MG63 (cell line): ENCODE data around the gene TNFSF9. TPM values are rescaled to one million over a fixed set of nuclear protein-coding genes. Genes with fewer than 3 reads are reported as not detected.
A peak's percentile ranks its signal among the peaks of the same experiment; 100 is the strongest.
"Not testable (repeated sequence)": the region's sequence is repeated elsewhere in the genome, so short reads cannot be mapped to it uniquely, and the experiment has no call there.

Source experiments
- DNase-seq: peaks from one replicate; pipeline ENCODE4 v3.0.0-alpha.2; 2020
- H3K27me3 ChIP-seq: fragments of 250-450 bp; sonication (Bioruptor Pico); 2 replicates; pipeline ENCODE4 v1.5.1; 2020; ENCODE audit warnings: mild to moderate bottlenecking, moderate library complexity
- H3K36me3 ChIP-seq: fragments of 250-450 bp; sonication (Bioruptor Pico); 2 replicates; pipeline ENCODE4 v1.5.1; 2020; ENCODE audit warnings: mild to moderate bottlenecking, moderate library complexity
- H3K4me3 ChIP-seq: fragments of 250-450 bp; sonication (Bioruptor Pico); 2 replicates; pipeline ENCODE4 v1.5.1; 2020; ENCODE audit warnings: mild to moderate bottlenecking, moderate library complexity
- H3K9me3 ChIP-seq: fragments of 250-450 bp; sonication (Bioruptor Pico); 2 replicates; pipeline ENCODE4 v1.5.1; 2020; ENCODE audit warnings: mild to moderate bottlenecking, moderate library complexity
- total RNA-seq: library from RNA; depleted of rRNA; stranded (reverse); fragments of >200 nt; shearing (Covaris generic); gene quantifications from 2 replicates; pipeline ENCODE4 v1.2.3, GENCODE V29; 2014; ENCODE audit warnings: low replicate concordance

The TNFSF9 gene
- total RNA-seq, 1 experiment from 2014 or later = 4.5 TPM

DNA sequence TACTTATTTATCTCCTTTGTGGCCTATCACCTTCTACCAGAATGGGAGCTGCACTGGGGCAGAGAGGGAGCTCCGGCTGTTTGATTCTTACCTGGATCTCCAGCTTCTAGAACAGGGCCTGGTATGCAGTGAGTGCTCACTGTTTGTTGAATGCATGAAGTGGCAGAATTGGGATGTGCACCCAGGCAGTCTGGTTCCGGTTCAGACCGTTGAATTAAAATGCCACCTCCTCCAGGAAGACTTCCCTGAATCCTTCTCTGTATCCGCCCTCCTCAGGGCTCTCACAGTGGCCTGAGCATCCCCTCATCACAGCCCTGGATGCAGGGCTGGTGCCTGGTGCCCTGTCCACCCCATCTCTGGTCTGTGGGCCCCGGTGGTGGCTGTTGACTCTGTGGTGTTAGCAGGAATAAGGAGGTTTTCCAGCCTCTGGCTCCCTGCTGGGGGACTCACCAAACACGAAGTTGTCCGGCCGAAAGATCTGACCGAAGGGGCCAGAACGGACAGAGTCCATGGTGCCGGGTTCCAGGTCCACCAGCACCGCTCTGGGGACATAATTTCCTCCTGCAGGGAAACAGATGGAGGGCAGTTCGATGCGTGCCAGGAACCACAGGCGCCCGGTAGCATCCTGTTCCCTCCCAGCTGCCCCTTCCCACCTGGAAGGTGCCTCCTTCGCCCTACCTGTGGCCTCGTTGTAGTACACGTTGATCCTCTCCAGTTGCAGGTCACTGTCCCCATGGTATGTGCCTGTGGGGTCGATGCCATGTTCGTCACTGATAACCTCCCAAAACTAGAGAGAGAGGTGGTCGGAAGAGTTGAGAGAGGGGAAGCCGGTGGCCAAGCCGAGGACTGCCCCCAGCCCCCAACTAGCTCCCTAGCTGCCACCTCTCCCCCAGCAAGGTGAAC lies 29.7 kb upstream of the TNFSF9 start:
- H3K36me3 ChIP-seq = no peaks in the 10 kb centered on the region
- no peak for DNase-seq
- no peak overlapping the region for H3K4me3 ChIP-seq
- no peaks in the 10 kb centered on the region for H3K27me3 ChIP-seq
- H3K9me3 ChIP-seq = no peaks in the 10 kb centered on the region

DNA sequence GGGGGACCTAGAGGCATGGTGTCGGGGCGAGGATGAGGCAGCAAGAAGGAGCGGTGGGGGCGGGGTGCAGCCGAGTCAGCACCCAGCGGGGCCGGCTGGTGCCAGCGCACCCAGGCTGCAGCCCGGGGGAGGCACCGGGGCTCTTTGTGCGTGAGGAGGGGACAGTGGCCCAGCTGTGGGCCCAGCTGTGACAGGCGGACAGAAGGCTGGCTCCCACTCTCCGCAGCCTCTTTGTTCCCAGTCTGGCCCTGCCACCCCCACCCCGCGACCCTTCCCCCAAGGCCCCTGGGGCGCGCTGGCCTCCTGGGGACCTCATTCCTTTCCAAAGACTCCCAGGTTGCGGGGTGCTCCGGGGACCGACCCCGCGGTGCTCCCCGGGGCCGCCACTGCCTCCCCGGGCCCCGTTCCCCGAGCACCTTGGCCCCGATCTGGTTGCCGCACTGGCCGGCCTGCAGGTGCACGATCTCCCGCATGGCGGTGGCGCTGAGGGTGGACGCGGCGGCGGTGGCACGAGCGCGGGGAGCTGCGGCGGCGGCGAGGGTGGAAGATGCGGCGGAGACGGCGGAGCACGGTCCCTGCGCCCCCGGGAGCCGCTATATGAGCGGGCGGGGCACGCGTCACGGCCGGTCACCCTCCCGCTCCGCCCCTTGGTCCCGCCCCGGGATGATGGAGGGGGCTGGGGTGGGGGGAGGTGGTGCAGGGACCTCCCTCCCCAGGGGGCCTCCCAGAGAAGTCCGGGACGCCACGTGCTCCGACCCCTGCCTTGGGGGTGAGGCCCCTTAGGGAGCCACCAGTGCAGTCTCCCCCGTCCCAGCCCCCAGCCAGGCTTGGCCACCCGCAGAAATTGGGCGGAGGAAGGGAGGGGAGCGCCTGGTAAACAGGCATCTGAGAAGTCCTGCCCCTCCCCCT lies 28.8 kb upstream of the TNFSF9 start, which contains the start of gene TUBB4A:
Gene TUBB4A, minus strand, starts transcription at position 570 of the 909 bp plus-strand sequence. Its CDS starts 97 bp downstream, at position 473.
- Histone ChIP-seq H3K9me3 (no peaks in the 10 kb centered on the region), H3K27me3 (no peaks in the 10 kb centered on the region), H3K36me3 (no peaks in the 10 kb centered on the region), H3K4me3 (peak within 1 kb of the TSS; percentile 32; the same call in 1 of the 2 replicates)
- DNase-seq = peak; percentile 5

DNA sequence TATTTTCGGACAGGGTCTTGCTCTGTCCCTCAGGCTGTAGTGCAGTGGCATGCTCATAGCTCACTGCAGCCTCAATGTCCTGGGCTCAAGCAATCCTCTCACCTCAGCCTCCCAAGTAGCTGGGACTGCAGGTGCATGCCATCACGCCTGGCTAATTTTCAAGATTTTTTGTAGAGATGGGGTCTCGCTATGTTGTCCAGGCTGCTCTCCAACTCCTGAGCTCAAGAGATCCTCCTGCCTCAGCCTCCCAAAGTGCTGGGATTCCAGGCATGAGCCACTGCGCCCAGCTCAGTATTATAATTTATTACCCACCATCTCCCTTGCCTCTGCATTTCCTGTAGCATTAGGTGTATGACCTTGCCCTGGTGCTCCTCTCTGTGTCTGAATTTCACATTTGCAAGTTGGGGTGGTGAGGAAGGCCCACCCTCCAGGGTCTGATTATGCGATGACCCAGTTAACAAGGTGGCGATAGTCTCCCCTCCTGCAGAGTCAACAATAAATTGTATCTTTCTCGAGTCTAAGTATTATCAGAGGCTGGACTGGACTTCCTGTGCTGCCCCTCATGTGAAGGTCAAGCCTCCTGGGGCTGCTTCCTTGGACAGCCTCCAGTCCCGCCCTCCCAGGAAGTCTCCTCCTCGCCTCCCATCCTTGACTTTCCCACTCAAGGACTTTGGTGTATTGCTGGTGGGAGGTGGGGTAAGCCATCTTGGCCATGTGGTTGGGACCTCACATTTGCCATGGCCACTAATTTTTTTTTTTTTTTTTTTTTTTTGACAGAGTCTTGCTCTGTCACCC lies 27.2 kb upstream of the TNFSF9 start:
- no peak for DNase-seq
- Histone ChIP-seq H3K9me3 (no peaks in the 10 kb centered on the region), H3K4me3 (no peak overlapping the region), H3K36me3 (no peaks in the 10 kb centered on the region), H3K27me3 (no peaks in the 10 kb centered on the region)

DNA sequence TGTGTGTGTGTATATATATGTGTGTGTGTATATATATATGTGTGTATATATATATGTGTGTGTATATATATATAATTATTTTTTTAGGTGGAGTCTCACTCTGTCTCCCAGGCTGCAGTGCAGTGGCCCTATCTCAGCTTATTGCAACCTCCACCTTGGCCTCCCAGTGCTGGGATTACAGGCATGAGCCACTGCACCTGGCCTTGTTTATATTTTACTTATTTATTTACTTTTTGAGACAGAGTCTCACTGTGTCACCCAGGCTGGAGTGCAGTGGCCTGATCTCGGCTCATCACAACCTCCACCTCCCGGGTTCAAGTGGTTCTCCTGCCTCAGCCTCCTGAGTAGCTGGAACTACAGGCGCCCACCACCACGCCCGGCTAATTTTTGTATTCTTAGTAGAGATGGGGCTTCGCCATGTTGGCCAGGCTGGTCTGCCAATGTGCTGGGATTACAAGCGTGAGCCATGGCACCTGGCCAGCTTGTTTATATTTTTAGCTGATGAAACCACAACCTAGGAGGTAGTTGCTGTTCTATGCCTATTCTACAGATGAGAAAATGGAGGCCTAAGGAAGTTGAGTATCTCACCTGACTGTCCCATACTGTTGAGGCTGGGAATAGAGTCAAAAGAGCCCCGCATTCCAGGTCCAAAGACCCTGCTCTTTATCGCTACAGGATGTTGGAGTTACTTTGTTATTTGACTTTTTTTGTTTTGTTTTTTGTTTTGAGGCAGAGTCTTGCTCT lies 22.6 kb upstream of the TNFSF9 start:
- not testable (repeated sequence) for DNase-seq, H3K36me3 ChIP-seq, H3K27me3 ChIP-seq, H3K4me3 ChIP-seq, H3K9me3 ChIP-seq

DNA sequence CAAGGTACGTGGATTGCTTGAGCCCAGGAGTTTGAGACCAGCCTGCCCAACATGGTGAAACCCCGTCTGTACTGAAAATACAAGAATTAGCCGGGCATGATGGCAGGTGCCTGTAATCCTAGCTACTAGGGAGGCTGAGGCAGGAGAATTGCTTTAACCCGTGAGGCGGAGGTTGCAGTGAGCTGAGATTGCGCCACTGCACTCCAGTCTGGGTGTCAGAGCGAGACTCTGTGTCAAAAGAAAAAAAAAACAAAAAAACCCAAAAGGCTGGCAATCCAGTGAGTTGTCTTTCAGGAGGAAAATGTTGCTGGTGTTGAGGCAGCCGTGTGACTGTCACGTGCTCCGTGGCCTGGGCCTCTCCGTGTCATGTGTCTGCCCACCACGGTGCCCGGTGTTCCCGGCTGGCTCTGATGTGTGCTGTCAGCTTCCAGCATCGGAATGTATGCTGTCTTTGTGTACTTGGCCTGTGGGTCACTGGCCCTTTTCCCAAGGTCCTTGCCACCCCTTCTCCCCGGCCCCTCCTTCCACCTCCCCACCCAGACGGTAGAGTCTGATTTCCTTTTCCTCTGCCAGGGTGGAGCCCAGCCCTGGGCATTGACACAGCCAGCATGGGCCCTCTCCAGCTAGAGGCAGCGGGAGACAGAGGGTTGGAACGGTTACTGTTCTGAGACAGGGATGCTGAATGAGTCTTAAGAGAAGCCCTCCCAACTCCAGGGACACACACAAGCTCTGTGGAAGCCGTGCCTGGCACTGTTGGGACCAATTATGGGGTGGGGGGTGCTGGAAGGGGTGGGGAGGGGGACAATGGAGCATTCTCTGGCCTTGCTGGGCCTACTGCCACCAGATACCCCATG lies 21.5 kb upstream of the TNFSF9 start:
- Histone ChIP-seq H3K9me3 (no peaks in the 10 kb centered on the region), H3K27me3 (no peaks in the 10 kb centered on the region), H3K36me3 (no peaks in the 10 kb centered on the region), H3K4me3 (no peak overlapping the region)
- no peak for DNase-seq

DNA sequence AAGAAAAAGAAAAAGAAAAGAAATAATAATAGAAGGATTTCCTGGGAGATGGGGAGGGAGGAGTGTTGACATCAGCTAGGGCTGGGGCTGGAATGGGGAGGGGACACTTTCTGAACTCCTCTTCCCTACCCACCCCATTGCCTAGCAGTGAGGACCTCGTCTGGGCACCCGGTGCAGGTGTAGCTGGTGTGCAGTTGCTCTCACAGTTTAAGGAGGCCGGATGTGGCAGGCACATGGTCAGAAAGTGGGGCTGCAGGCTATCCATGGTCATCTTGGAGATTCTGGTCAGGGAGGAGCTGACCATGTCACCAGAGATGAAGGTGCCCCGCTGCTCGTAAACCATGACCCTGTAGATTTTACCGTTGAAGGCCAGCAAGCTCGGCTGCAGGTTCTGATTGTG lies 20.2 kb upstream of the TNFSF9 start:
- Histone ChIP-seq H3K4me3 (no peak overlapping the region), H3K9me3 (no peaks in the 10 kb centered on the region), H3K27me3 (no peaks in the 10 kb centered on the region), H3K36me3 (no peaks in the 10 kb centered on the region)
- no peak for DNase-seq

DNA sequence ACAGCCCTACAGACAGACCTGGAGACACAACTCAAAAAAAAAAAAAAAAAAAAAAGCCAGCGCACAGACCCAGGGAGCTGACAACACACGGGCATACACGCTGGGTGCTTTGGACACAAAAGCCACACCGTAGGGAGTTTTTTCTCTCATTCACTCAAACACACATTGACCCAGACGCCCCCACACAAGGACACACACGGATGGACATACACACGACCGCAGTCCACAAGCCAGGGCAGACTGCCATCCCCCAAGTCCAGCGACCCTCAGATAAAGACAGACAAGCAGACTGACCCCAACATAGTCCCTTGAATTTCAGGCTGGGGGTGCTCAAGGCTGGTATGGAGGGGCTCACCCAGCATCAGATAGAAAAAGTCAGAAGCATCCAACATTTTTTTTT lies 16.7 kb upstream of the TNFSF9 start:
- Histone ChIP-seq H3K4me3 (no peak overlapping the region), H3K27me3 (no peaks in the 10 kb centered on the region), H3K36me3 (no peaks in the 10 kb centered on the region), H3K9me3 (no peaks in the 10 kb centered on the region)
- DNase-seq = no peak

DNA sequence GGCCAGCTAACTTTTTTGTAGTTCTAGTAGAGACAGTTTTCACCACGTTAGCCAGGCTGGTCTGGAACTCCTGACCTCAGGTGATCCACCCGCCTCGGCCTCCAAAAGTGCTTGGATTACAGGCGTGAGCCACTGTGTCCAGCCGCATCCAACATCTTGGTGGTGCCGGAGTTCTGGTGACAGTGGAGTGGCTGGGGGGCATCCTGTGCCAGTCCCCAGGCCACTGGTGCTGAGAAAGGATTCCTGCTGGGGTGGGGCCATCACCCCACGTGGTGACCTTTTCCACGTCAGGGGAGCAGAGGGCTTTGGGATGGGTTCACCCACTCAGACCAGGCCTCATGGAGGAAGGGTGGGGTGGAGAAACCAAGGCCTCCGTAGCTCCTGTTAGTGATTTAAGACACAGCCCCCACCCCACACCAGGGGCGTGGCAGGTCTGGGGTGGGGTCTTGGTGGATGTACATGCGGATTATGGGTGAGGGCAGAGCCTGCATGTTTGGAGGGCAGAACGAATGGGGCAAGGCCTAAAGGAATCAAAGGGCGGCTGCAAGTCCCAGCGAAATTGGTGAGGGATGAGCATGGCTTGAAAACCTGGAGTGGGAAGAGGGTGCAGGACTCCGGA lies 15.8 kb upstream of the TNFSF9 start:
- DNase-seq = no peak
- Histone ChIP-seq H3K9me3 (no peaks in the 10 kb centered on the region), H3K36me3 (no peaks in the 10 kb centered on the region), H3K4me3 (no peak overlapping the region), H3K27me3 (no peaks in the 10 kb centered on the region)

DNA sequence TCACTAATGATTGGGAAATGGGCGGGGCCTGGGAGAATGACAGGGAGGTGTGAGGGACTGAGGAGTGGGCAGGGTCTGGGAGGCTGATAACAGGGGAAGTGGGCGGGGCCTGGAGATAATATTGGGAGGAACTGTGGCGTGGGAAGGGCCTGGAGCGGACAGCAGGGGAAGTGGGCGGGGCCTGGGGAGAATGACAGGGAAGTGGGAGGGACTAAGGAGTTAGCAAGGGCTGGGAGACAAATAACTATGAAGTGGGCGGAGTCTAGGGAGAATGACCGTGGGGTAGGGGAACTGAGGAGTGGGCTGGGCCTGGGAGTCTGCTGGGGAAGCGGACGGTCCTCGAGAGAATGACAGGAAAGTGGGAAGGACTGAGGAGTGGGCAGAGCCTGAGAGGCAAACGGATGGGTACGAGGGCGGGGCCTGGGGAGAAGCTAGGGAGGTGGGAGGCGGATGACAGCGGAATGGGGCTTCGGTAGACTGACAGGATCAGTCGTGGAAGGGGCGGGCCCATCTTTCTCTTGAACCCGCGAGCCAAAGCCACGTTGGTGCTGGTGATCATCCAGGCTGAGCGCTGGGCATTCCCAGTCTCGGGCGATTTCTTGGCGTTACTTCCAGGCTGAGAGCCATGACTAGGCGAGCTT lies 14.7 kb upstream of the TNFSF9 start:
- no peaks in the 10 kb centered on the region for H3K36me3 ChIP-seq
- H3K9me3 ChIP-seq = no peaks in the 10 kb centered on the region
- peak overlapping the region; percentile 54 for H3K4me3 ChIP-seq
- peak; percentile 84 for DNase-seq
- H3K27me3 ChIP-seq = no peaks in the 10 kb centered on the region

DNA sequence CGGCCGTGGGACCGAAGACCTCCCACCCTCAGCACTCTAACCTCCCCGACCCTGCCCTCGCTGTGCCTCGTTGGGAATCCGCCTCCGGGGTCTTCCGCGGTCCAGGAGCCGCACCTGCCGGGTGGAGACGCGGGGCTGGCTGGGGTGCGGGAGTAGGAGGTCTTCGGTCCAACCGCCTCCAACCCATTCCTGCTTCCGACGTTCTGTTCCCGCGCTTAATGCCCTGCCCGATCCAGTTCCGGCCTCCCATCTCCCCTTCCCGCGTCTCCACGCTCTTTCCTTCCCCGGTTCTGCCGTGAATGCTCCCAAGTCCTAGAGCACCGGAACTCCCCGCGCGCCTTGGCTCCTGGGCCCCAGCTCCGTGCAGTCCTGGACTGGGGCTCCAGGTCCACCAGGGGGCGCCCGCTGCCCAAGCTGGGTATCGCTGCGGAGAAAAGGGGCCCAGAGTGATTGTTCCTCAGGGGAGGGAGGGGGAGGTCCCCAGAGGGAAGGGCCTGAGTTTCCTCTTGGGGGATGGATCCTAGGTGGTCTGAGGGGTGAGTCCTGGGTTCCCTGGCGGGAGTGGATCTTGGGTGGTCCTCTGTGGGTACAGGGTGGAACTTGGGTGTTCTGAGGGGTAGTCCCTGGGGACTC lies 14.1 kb upstream of the TNFSF9 start:
- H3K36me3 ChIP-seq = no peaks in the 10 kb centered on the region
- no peaks in the 10 kb centered on the region for H3K9me3 ChIP-seq
- DNase-seq = peak; percentile 82
- H3K4me3 ChIP-seq = peak overlapping the region; percentile 54
- no peaks in the 10 kb centered on the region for H3K27me3 ChIP-seq

DNA sequence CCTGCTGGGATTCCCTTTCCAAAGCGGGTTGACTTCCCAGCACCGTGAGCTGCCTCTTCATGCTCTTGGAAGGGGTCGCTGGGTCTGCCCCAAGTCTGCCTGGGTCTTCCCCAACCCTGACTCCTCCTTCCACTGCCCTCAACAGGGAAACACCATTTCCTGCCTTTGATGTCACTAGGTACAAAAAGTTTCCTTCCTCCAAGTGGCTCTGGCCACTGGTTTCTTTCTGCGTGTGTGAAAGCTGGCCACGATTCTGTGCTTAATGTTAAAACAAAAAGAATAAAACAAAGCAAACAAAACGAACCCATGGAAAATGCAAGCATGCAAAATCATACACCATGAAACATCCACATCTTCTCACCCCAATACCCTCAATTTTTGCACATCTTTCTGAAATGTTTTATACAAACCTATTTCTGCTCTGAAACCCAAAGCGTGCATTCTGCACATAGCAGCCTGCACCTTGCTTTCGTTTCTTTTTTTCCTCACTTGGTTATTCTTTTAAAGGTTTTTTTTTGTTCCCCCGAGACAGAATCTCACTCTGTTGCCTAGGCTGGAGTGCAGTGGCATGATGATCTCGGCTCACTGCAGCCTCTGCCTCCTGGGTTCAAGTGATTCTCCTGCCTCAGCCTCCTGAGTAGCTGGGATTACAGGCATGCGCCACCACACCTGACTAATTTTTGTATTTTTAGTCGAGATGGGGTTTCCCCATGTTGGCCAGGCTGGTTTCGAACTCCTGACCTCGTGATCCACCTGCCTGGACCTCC lies 12.5 kb upstream of the TNFSF9 start:
- DNase-seq = no peak

DNA sequence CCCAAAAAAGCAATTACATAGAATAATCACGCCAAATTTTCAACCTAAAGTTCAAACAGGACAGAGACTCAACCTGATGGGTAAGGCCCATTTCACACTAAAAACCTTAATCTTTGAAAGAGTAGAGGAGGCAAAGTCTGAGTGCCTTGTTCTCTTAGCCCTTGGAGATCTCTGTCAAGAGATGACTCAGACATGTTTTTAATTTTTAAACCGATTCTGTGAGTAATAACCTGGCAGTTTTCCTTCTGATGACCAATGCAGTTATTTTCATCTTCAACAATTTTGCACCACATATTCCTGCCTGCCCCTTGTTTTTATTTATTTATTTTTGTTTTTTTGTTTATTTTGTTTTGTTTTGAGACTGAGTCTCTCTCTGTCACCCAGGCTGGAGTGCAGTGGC lies 11.5 kb upstream of the TNFSF9 start:
- DNase-seq = no peak
- H3K36me3 ChIP-seq = no peaks in the 10 kb centered on the region
- no peaks in the 10 kb centered on the region for H3K27me3 ChIP-seq
- no peak overlapping the region for H3K4me3 ChIP-seq
- H3K9me3 ChIP-seq = no peaks in the 10 kb centered on the region

More for the DNA sequence above, 12.5 kb upstream of the TNFSF9 start:
- H3K36me3 ChIP-seq = no peaks in the 10 kb centered on the region
- no peak overlapping the region for H3K4me3 ChIP-seq
- no peaks in the 10 kb centered on the region for H3K27me3 ChIP-seq
- no peaks in the 10 kb centered on the region for H3K9me3 ChIP-seq
